Right lobe of liver (tissue), 6 donors: ENCODE measurements around the gene DDOST. TPM values are rescaled to one million over a fixed set of nuclear protein-coding genes. Genes with fewer than 3 reads are reported as not detected.

ENCODE experiments used
- ATAC-seq, 4 donors: fragments of 200-7000 bp; cut with Tn5 transposase; one replicate each; pipeline ENCODE4 v1.9.1; 2020; ENCODE audit warnings: mild to moderate bottlenecking in 4 of 4, moderate library complexity in 4 of 4
- DNase-seq, 3 donors: peaks; one replicate each; pipeline ENCODE4 v3.0.0-alpha.2; 2020
- H3K27ac ChIP-seq, 3 donors: fragments of 200-600 bp; one replicate each; pipeline ENCODE4 v1.8.0; 2022
- H3K27me3 ChIP-seq, 2 donors: fragments of 200-600 bp; one replicate each; pipeline ENCODE4 v1.8.0; 2022
- H3K36me3 ChIP-seq, 4 donors: fragments of 200-600 bp; sonication (generic) in 1 of 4; one replicate each; pipeline versions ENCODE4 v1.5.1 to v1.8.0; 2017 to 2022; ENCODE audit warnings: control low read depth in 1 of 4
- H3K4me1 ChIP-seq, 4 donors: fragments of 200-600 bp; sonication (generic) in 1 of 4; one replicate each; pipeline versions ENCODE4 v1.5.1 to v1.8.0; 2017 to 2022; ENCODE audit warnings: control low read depth in 1 of 4
- H3K4me3 ChIP-seq, 3 donors: fragments of 200-600 bp; one replicate each; pipeline ENCODE4 v1.8.0; 2022
- H3K9me3 ChIP-seq, 4 donors: fragments of 200-600 bp; sonication (generic) in 1 of 4; one replicate each; pipeline versions ENCODE4 v1.5.1 to v1.8.0; 2017 to 2022; ENCODE audit warnings: control low read depth in 1 of 4
- CTCF ChIP-seq, 4 donors: fragments of 200-600 bp in 3 of 4; fragments of 450-650 bp in 1 of 4; IDR thresholded peaks; one replicate each; pipeline versions ENCODE4 v1.5.1 to v1.8.0; 2016 to 2022; ENCODE audit warnings: antibody characterized with exemption in 4 of 4, mild to moderate bottlenecking in 2 of 4
- POLR2A ChIP-seq: fragments of 450-650 bp; IDR thresholded peaks from one replicate; pipeline ENCODE4 v1.6.1; 2017; ENCODE audit warnings: antibody characterized with exemption, mild to moderate bottlenecking
- WGBS: methylation state at CpG from one replicate; pipeline ENCODE4 v1.1.6; 2018; ENCODE audit warnings: low coverage, low lambda C conversion rate; ENCODE audit not compliant: insufficient coverage; ENCODE audit errors: missing lambda C conversion rate; 5-methylcytosine and 5-hydroxymethylcytosine counted together
- intact Hi-C, 2 donors: fragments of 100-400 bp; cut with DNase I; formaldehyde crosslinking; loops; one replicate each; pipeline versions ENCODE4 v1.11.2 to v1.14.1; 2022
- total RNA-seq, 6 experiments: library from RNA; depleted of rRNA in 2 of 6; stranded (reverse); fragments of >200 nt in 2 of 6; fragmentation: NEBNext Ultra II Directional in 3 of 6; extraction: Animal tissue kit (Norgen Biotek cat#: 25700) in 3 of 6; gene quantifications; one replicate each; pipeline versions ENCODE4 v1.1.0 to v1.2.4, GENCODE V29; 2016 to 2023
- donor health status: DM: no; HTN: yes; CAD: no.
- donor health status: DM: no; HTN: no; CAD: no.
- donor health status: DM: no; HTN: no; CAD: no.
- donor health status: DM: no; HTN: yes; CAD: no.
- donor health status: DM: no; HTN: yes; CAD: no.

DDOST gene
- total RNA-seq, 6 experiments from 2014 or later, result 53.0 to 132 (median 100) TPM

- no peak for ATAC-seq
- Histone ChIP-seq H3K27ac (no peak overlapping the region), H3K9me3 (no peaks in the 10 kb centered on the region), H3K4me3 (no peak overlapping the region), H3K4me1 (no peaks in the 10 kb centered on the region), H3K36me3 (no peaks in the 10 kb centered on the region), H3K27me3 (no peaks in the 10 kb centered on the region)
- WGBS, result 88% methylated on average over 7 of the region's 17 CpGs
- intact Hi-C loops, result no loop called here
- DNase-seq, result no peak
- TF ChIP-seq CTCF (IDR thresholded peaks at IDR 0.05) (no peak), POLR2A (no peak)
Measured at GRCh38 chr1:20700636-20701215, 39.6 kb upstream of the DDOST start.

GRCh38 chr1:20699558-20699957, 38.4 kb upstream of the DDOST start:
- no peak for DNase-seq
- WGBS, result 95% methylated on average over 8 of the region's 9 CpGs

GRCh38 chr1:20698195-20698910, 37.2 kb upstream of the DDOST start:
- no peak overlapping the region for H3K4me3 ChIP-seq
- ATAC-seq, result no peak
- TF ChIP-seq CTCF (IDR thresholded peaks at IDR 0.05) (no peak), POLR2A (no peak)
- DNase-seq, result no peak
- intact Hi-C loops, result loop anchor here (5.0 to 10.0 kb wide), 2 partner anchors 496 to 499 kb away; no protein-coding TSS in a partner anchor
- H3K9me3 ChIP-seq, result no peaks in the 10 kb centered on the region
- WGBS, result 72% methylated on average over 9 of the region's 18 CpGs
- H3K27me3 ChIP-seq, result no peaks in the 10 kb centered on the region
- H3K27ac ChIP-seq, result no peak overlapping the region
- H3K4me1 ChIP-seq, result no peaks in the 10 kb centered on the region
- no peaks in the 10 kb centered on the region for H3K36me3 ChIP-seq

More at GRCh38 chr1:20699558-20699957, 38.4 kb upstream of the DDOST start:
- TF ChIP-seq CTCF (IDR thresholded peaks at IDR 0.05) (no peak), POLR2A (no peak)
- ATAC-seq, result no peak
- Histone ChIP-seq H3K27ac (no peak overlapping the region), H3K9me3 (no peaks in the 10 kb centered on the region), H3K36me3 (no peaks in the 10 kb centered on the region), H3K4me3 (no peak overlapping the region), H3K27me3 (no peaks in the 10 kb centered on the region), H3K4me1 (no peaks in the 10 kb centered on the region)
- intact Hi-C loops, result loop anchor here (5.0 to 10.0 kb wide), 2 partner anchors 495 to 498 kb away; no protein-coding TSS in a partner anchor

GRCh38 chr1:20697563-20697962, 36.4 kb upstream of the DDOST start:
- H3K4me1 ChIP-seq, result no peaks in the 10 kb centered on the region
- TF ChIP-seq POLR2A, result no peak
- TF ChIP-seq CTCF (IDR thresholded peaks at IDR 0.05), result no peak
- no peaks in the 10 kb centered on the region for H3K27me3 ChIP-seq
- WGBS, result 85% methylated on average over 7 of the region's 12 CpGs
- H3K27ac ChIP-seq, result peak overlapping the region in 1 of 3 donors; percentile 64
- no peaks in the 10 kb centered on the region for H3K36me3 ChIP-seq
- H3K9me3 ChIP-seq, result no peaks in the 10 kb centered on the region
- ATAC-seq (no peak), DNase-seq (no peak)
- no peak overlapping the region for H3K4me3 ChIP-seq
- intact Hi-C loops, result loop anchor here (5.0 to 10.0 kb wide), 2 partner anchors 497 to 500 kb away; no protein-coding TSS in a partner anchor
